Measurements from ENCODE around the gene UGP2. TPM values are rescaled to one million over a fixed set of nuclear protein-coding genes. Genes with fewer than 3 reads are reported as not detected.

The UGP2 gene
- total RNA-seq, 4 donors from 2014 or later = 85.4 to 125 (median 106) TPM

DNA sequence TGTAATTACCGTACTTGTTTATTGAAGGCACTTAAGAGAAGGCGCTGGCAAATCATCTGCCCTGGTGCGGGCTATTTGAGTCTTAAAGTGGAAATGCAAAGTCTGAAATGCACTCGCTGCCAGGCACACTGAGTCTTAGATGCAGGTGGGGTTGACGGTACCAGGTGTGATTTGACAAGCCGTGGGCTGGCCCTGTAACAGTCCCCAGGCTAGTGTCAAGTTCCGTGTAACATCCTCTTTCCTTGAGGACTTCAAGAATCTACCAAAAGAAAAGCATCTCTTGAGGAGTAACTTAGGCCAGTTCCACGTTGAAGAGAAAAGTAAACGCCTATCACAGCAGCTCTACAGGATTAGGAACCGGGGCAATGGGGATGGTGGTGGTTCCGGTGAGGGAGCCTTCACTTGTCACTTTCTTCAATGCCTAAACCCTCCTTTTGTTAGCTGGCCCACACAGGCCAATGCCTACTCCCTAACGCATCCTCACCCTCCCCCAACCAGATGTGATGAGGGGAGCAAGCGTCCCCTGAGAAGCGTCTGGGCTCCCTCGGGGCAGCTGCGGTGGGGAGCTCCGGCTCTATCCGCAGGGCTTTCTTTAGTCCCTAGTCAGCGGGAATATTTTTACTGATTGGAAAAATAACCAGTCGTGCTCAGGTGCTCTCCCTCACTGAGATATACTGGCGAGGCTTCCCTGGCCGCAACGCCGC lies 1.5 kb upstream of the UGP2 start:
- peak overlapping the region; percentile 75 to 93 (median 87) for H3K4me3 ChIP-seq
- peak overlapping the region; percentile 97 to 99 (median 98) for H3K27ac ChIP-seq
- H3K36me3 ChIP-seq = no peaks in the 10 kb centered on the region
- no peaks in the 10 kb centered on the region for H3K27me3 ChIP-seq
- TF ChIP-seq POLR2A (IDR thresholded peaks at IDR 0.05) = no peak
- TF ChIP-seq, protein P1, sequence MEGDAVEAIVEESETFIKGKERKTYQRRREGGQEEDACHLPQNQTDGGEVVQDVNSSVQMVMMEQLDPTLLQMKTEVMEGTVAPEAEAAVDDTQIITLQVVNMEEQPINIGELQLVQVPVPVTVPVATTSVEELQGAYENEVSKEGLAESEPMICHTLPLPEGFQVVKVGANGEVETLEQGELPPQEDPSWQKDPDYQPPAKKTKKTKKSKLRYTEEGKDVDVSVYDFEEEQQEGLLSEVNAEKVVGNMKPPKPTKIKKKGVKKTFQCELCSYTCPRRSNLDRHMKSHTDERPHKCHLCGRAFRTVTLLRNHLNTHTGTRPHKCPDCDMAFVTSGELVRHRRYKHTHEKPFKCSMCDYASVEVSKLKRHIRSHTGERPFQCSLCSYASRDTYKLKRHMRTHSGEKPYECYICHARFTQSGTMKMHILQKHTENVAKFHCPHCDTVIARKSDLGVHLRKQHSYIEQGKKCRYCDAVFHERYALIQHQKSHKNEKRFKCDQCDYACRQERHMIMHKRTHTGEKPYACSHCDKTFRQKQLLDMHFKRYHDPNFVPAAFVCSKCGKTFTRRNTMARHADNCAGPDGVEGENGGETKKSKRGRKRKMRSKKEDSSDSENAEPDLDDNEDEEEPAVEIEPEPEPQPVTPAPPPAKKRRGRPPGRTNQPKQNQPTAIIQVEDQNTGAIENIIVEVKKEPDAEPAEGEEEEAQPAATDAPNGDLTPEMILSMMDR (IDR thresholded peaks at IDR 0.05) = no peak
- peaks cover 0 to 28% (median 0%) of the 10 kb centered on the region in 4 donors for H3K4me1 ChIP-seq
- H3K9me3 ChIP-seq = no peaks in the 10 kb centered on the region
- peak in 2 of 3 donors; percentile 47 to 52 for DNase-seq

DNA sequence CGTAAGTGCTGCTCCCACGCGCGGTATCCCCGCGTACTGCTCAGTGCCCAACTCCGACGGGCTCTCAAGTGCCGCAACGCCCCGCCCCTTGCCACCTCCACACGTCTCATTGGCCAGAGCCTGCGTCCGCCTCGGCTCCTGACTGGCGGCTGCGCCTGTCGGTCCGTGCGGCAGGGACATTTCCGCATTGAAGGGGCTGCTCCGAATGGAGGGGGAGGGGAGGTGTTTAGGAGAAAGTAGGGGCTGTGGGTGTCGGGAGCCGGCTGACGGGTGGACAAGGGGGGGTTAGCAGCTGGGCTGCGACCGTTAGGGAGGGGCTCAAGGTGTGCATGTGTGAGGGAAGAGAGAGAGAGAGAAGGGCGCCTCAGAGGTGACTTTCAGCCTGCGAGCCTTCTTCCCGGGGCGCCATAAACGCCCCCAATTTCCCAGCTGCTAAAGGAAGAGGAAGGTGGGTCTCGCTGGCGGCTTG lies 877 bp upstream of the UGP2 start:
- Histone ChIP-seq H3K36me3 (no peaks in the 10 kb centered on the region), H3K4me3 (peak overlapping the region; percentile 75 to 93 (median 87)), H3K9me3 (no peaks in the 10 kb centered on the region), H3K27me3 (no peaks in the 10 kb centered on the region), H3K27ac (peak overlapping the region; percentile 97 to 99 (median 98)), H3K4me1 (peaks cover 0 to 28% (median 0%) of the 10 kb centered on the region in 4 donors)
- TF ChIP-seq POLR2A (IDR thresholded peaks at IDR 0.05) = peak; percentile 98 to 100
- TF ChIP-seq, protein P1 (IDR thresholded peaks at IDR 0.05) = peak in 2 of 6 experiments; percentile 26 to 31
- peak; percentile 99 to 100 (median 99) for DNase-seq

- TF ChIP-seq, protein P1 (IDR thresholded peaks at IDR 0.05) = no peak
- TF ChIP-seq POLR2A (IDR thresholded peaks at IDR 0.05) = peak; percentile 42 to 54
- DNase-seq = peak in 2 of 3 donors; percentile 56 to 71
- no peaks in the 10 kb centered on the region for H3K27me3 ChIP-seq
- H3K4me1 ChIP-seq = peaks cover 0 to 28% (median 0%) of the 10 kb centered on the region in 4 donors
- H3K9me3 ChIP-seq = no peaks in the 10 kb centered on the region
- no peaks in the 10 kb centered on the region for H3K36me3 ChIP-seq
- H3K4me3 ChIP-seq = peak overlapping the region; percentile 75 to 93 (median 87)
- H3K27ac ChIP-seq = peak overlapping the region; percentile 97 to 99 (median 98)
These were observed 709 bp downstream of the UGP2 start for GRCh38 chr2:63842149-63843061.

GRCh38 chr2:63843093-63843492 lies 1.4 kb downstream of the UGP2 start:
- Histone ChIP-seq H3K4me1 (peaks cover 0 to 28% (median 0%) of the 10 kb centered on the region in 4 donors), H3K27ac (peak overlapping the region in 2 of 4 donors; percentile 98), H3K27me3 (no peaks in the 10 kb centered on the region), H3K9me3 (no peaks in the 10 kb centered on the region), H3K36me3 (no peaks in the 10 kb centered on the region), H3K4me3 (peak overlapping the region in 3 of 4 donors; percentile 75 to 93 (median 86))
- no peak for DNase-seq
- TF ChIP-seq, protein P1 (IDR thresholded peaks at IDR 0.05) = no peak
- TF ChIP-seq POLR2A (IDR thresholded peaks at IDR 0.05) = no peak

DNA sequence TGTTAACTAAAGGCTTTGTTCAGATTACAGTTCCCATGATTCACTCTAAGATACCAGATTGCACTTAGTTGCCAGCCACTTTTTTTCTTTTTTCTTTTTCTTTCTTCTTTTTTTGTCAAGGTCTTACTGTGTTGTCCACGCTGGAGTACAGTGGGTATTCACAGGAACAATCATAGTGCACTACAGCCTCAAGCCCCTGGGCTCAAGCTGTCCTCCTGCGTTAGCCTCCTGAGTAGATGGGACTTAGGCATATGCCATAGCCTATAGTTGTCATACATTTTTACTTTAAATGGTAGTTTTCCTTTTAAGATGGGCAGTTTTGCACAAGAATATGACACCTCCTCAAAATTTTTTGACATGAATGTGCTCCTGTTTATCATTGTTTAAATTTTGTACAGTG lies 2.1 kb downstream of the UGP2 start:
- TF ChIP-seq, protein P1 (IDR thresholded peaks at IDR 0.05) = no peak
- no peak for TF ChIP-seq POLR2A (IDR thresholded peaks at IDR 0.05)
- Histone ChIP-seq H3K9me3 (no peaks in the 10 kb centered on the region), H3K4me1 (peaks cover 0 to 28% (median 0%) of the 10 kb centered on the region in 4 donors), H3K27ac (no peak overlapping the region), H3K36me3 (no peaks in the 10 kb centered on the region), H3K27me3 (no peaks in the 10 kb centered on the region), H3K4me3 (peak overlapping the region in 1 of 4 donors; percentile 75)
- no peak for DNase-seq

Measured in Peyer's patch (tissue), 4 donors.